CD14-positive monocyte (primary cell): ENCODE data around the gene CDC25B. TPM values are rescaled to one million over a fixed set of nuclear protein-coding genes. Genes with fewer than 3 reads are reported as not detected.
A peak's percentile ranks its signal among the peaks of the same experiment; 100 is the strongest.
"Not testable (repeated sequence)": the region's sequence is repeated elsewhere in the genome, so short reads cannot be mapped to it uniquely, and the experiment has no call there.

Experiments used
- DNase-seq, 3 donors: peaks; one replicate each; pipeline ENCODE4 v3.0.0-alpha.2; 2011 to 2022
- H2AFZ ChIP-seq: 2 replicates; pipeline ENCODE4 v1.6.0; 2012; ENCODE audit warnings: mild to moderate bottlenecking, low read depth, low read length, inconsistent platforms; ENCODE audit not compliant: insufficient read depth, poor library complexity, severe bottlenecking
- H3K27ac ChIP-seq, 2 donors: 1 replicate in 1 of 2; 2 replicates in 1 of 2; pipeline ENCODE4 v1.5.1; 2012 to 2013; ENCODE audit warnings: low read length in 2 of 2, control low read depth in 1 of 2, inconsistent platforms in 1 of 2, low read depth in 1 of 2, mild to moderate bottlenecking in 1 of 2
- H3K27me3 ChIP-seq, 2 donors: one replicate each; pipeline versions ENCODE4 v1.6.0 to v1.6.1; 2011 to 2013; ENCODE audit warnings: low read length in 2 of 2; ENCODE audit not compliant: control insufficient read depth in 2 of 2, insufficient read depth in 2 of 2
- H3K36me3 ChIP-seq, 2 donors: replicated peaks in 1 of 2; 1 replicate in 1 of 2; 2 replicates in 1 of 2; pipeline versions ENCODE4 v1.5.1 to v1.6.1; 2012 to 2013; ENCODE audit warnings: low read length in 2 of 2, control low read depth in 1 of 2, inconsistent platforms in 1 of 2, mild to moderate bottlenecking in 1 of 2; ENCODE audit not compliant: insufficient read depth in 2 of 2, control insufficient read depth in 1 of 2
- H3K4me1 ChIP-seq, 2 donors: 1 replicate in 1 of 2; 2 replicates in 1 of 2; pipeline versions ENCODE4 v1.5.1 to v1.6.1; 2012 to 2013; ENCODE audit warnings: low read length in 2 of 2, control low read depth in 1 of 2, inconsistent platforms in 1 of 2, mild to moderate bottlenecking in 1 of 2, moderate library complexity in 1 of 2; ENCODE audit not compliant: insufficient read depth in 2 of 2, control insufficient read depth in 1 of 2
- H3K4me2 ChIP-seq: replicated peaks from 2 replicates; pipeline ENCODE3; 2012; ENCODE audit warnings: low read length, moderate library complexity, mild to moderate bottlenecking; ENCODE audit not compliant: poor library complexity, severe bottlenecking; ENCODE audit errors: extremely low read depth
- H3K4me3 ChIP-seq, 3 experiments: fragments of 200-600 bp in 1 of 3; sonication (generic) in 1 of 3; replicated peaks in 1 of 3; 1 replicate in 2 of 3; 2 replicates in 1 of 3; pipeline ENCODE4 v1.5.1; 2011 to 2013; ENCODE audit warnings: low read length in 3 of 3, mild to moderate bottlenecking in 3 of 3, control low read depth in 2 of 3, low read depth in 2 of 3, inconsistent platforms in 1 of 3, moderate library complexity in 1 of 3
- H3K79me2 ChIP-seq: 2 replicates; pipeline ENCODE4 v1.6.0; 2012; ENCODE audit warnings: mild to moderate bottlenecking, control low read depth, inconsistent platforms, low read length, moderate library complexity; ENCODE audit not compliant: insufficient read depth
- H3K9ac ChIP-seq: 2 replicates; pipeline ENCODE4 v1.6.0; 2017; ENCODE audit warnings: low read length, mild to moderate bottlenecking; ENCODE audit not compliant: insufficient read depth, poor library complexity, severe bottlenecking
- H3K9me3 ChIP-seq, 2 donors: replicated peaks in 1 of 2; 1 replicate in 1 of 2; 2 replicates in 1 of 2; pipeline versions ENCODE4 v1.5.1 to v1.6.1; 2012 to 2013; ENCODE audit warnings: low read length in 2 of 2, control low read depth in 1 of 2; ENCODE audit not compliant: control insufficient read depth in 1 of 2, insufficient read depth in 1 of 2
- H4K20me1 ChIP-seq: 2 replicates; pipeline ENCODE4 v1.6.0; 2012; ENCODE audit warnings: mild to moderate bottlenecking, low read length, control low read depth, moderate library complexity; ENCODE audit not compliant: insufficient read depth
- H3K27ac Mint-ChIP-seq, 7 donors: one replicate each; pipeline ENCODE4 v1.8.0; 2020; ENCODE audit warnings: mild to moderate bottlenecking in 7 of 7, mixed read lengths in 7 of 7, moderate library complexity in 6 of 7, inconsistent platforms in 2 of 7
- H3K27me3 Mint-ChIP-seq, 3 donors: one replicate each; pipeline ENCODE4 v1.8.0; 2021 to 2022; ENCODE audit warnings: low read depth in 3 of 3, mild to moderate bottlenecking in 3 of 3, mixed read lengths in 3 of 3, moderate library complexity in 3 of 3, inconsistent platforms in 1 of 3
- H3K36me3 Mint-ChIP-seq, 2 donors: one replicate each; pipeline ENCODE4 v1.8.0; 2020; ENCODE audit warnings: mixed read lengths in 2 of 2, inconsistent platforms in 1 of 2, mild to moderate bottlenecking in 1 of 2
- H3K4me1 Mint-ChIP-seq: one replicate; pipeline ENCODE4 v1.8.0; 2020; ENCODE audit warnings: mild to moderate bottlenecking, mixed read lengths
- H3K4me3 Mint-ChIP-seq, 2 donors: one replicate each; pipeline ENCODE4 v1.8.0; 2020; ENCODE audit warnings: mild to moderate bottlenecking in 2 of 2, mixed read lengths in 2 of 2, moderate library complexity in 1 of 2
- H3K9me3 Mint-ChIP-seq, 7 donors: one replicate each; pipeline ENCODE4 v1.8.0; 2020 to 2022; ENCODE audit warnings: mixed read lengths in 7 of 7, mild to moderate bottlenecking in 6 of 7, moderate library complexity in 6 of 7, inconsistent platforms in 2 of 7
- CTCF ChIP-seq: fragments of 200-600 bp; IDR thresholded peaks from one replicate; pipeline ENCODE4 v1.8.0; 2022; ENCODE audit warnings: antibody characterized with exemption, mild to moderate bottlenecking
- WGBS: methylation state at CpG from one replicate; pipeline ENCODE4 v1.1.5; 2013; ENCODE audit warnings: missing lambda C conversion rate; ENCODE audit not compliant: insufficient coverage; 5-methylcytosine and 5-hydroxymethylcytosine counted together
- intact Hi-C, 2 donors: fragments of 100-400 bp; cut with micrococcal nuclease; formaldehyde crosslinking; loops; one replicate each; pipeline versions ENCODE4 v1.15.0 to v1.15.1; 2023
- polyA plus RNA-seq, 3 donors: library from polyadenylated mRNA; depleted of rRNA in 1 of 3; unstranded in 2 of 3; stranded (reverse) in 1 of 3; fragments of 300-500 nt in 2 of 3; fragments of >200 nt in 1 of 3; fragmentation: Illumina TruSeq in 2 of 3; gene quantifications; 1 replicate in 2 of 3; 2 replicates in 1 of 3; pipeline ENCODE4 v1.2.3, GENCODE V29; 2012 to 2021

CDC25B gene
- polyA plus RNA-seq, 3 donors = 3.6 to 35.6 (median 4.0) TPM

- no peaks in the 10 kb centered on the region for H3K27me3 ChIP-seq
- H3K36me3 ChIP-seq = peaks cover 4 to 7% of the 10 kb centered on the region in 2 donors
- H3K79me2 ChIP-seq = peaks cover 29% of the 10 kb centered on the region
- peak overlapping the region; percentile 43 for H3K9ac ChIP-seq
- H3K27ac ChIP-seq = no peak overlapping the region
- peaks cover 26 to 39% of the 10 kb centered on the region in 2 donors for H3K4me1 ChIP-seq
- Mint-ChIP-seq H3K36me3 (peaks cover 7 to 14% of the 10 kb centered on the region in 2 donors), H3K27ac (no peak overlapping the region), H3K4me3 (no peak overlapping the region), H3K27me3 (peaks cover 0 to 2% (median 1%) of the 10 kb centered on the region in 3 donors), H3K9me3 (no peaks in the 10 kb centered on the region), H3K4me1 (peaks cover 31% of the 10 kb centered on the region)
- peak in 1 of 3 donors; percentile 11 for DNase-seq
- H3K9me3 ChIP-seq = no peaks in the 10 kb centered on the region
- H4K20me1 ChIP-seq = peaks cover 37% of the 10 kb centered on the region
- H3K4me3 ChIP-seq = peak overlapping the region in 1 of 3 experiments; percentile 53
- peak overlapping the region; percentile 58 for H3K4me2 ChIP-seq
- intact Hi-C loops = loop anchor here (2.0 to 10.0 kb wide), 2 partner anchors 33 to 57 kb away; partner anchors contain the start of genes AP5S1 (in 2 of the 2) and MAVS (in 1 of the 2)
- 91% methylated on average over 4 of the region's 5 CpGs for WGBS
- TF ChIP-seq CTCF = no peak
- no peak overlapping the region for H2AFZ ChIP-seq
Observed at GRCh38 chr20:3787324-3788014, 8.6 kb upstream of the CDC25B start.

- no peak overlapping the region for H3K4me3 ChIP-seq
- Mint-ChIP-seq H3K27me3 (peaks cover 0 to 3% (median 1%) of the 10 kb centered on the region in 3 donors), H3K4me1 (peaks cover 26% of the 10 kb centered on the region), H3K9me3 (no peaks in the 10 kb centered on the region), H3K36me3 (peaks cover 5 to 9% of the 10 kb centered on the region in 2 donors), H3K27ac (no peak overlapping the region), H3K4me3 (no peak overlapping the region)
- TF ChIP-seq CTCF = no peak
- no peaks in the 10 kb centered on the region for H3K9me3 ChIP-seq
- peaks cover 1 to 2% of the 10 kb centered on the region in 2 donors for H3K36me3 ChIP-seq
- H2AFZ ChIP-seq = peak overlapping the region; percentile 21
- intact Hi-C loops = loop anchor here in 1 of 2 donors (10.0 kb wide), 1 partner anchor 56 kb away; the partner anchor contains the start of gene MAVS
- no peaks in the 10 kb centered on the region for H3K27me3 ChIP-seq
- H3K27ac ChIP-seq = no peak overlapping the region
- no peak overlapping the region for H3K9ac ChIP-seq
- no peak overlapping the region for H3K4me2 ChIP-seq
- H4K20me1 ChIP-seq = peaks cover 24% of the 10 kb centered on the region
- H3K4me1 ChIP-seq = peaks cover 26 to 32% of the 10 kb centered on the region in 2 donors
- DNase-seq = peak in 1 of 3 donors; percentile 16
- 84% methylated on average over 3 of the region's 4 CpGs for WGBS
- H3K79me2 ChIP-seq = peaks cover 25% of the 10 kb centered on the region
Observed at GRCh38 chr20:3788685-3789155, 7.4 kb upstream of the CDC25B start.

- H3K27me3 ChIP-seq, H3K27me3 Mint-ChIP-seq, H3K9ac ChIP-seq, H3K9me3 Mint-ChIP-seq, H3K9me3 ChIP-seq, H3K4me3 Mint-ChIP-seq, H3K27ac Mint-ChIP-seq, DNase-seq, H3K4me2 ChIP-seq, H3K36me3 Mint-ChIP-seq, H3K27ac ChIP-seq, H3K36me3 ChIP-seq, H3K4me3 ChIP-seq: not testable (repeated sequence)
- Histone ChIP-seq H4K20me1 (peaks cover 19% of the 10 kb centered on the region), H3K79me2 (peaks cover 20% of the 10 kb centered on the region), H2AFZ (peak overlapping the region; percentile 21), H3K4me1 (peaks cover 26 to 28% of the 10 kb centered on the region in 2 donors)
- 100% methylated on average over 4 of the region's 4 CpGs for whole genome bisulfite sequencing
- intact Hi-C loops = loop anchor here in 1 of 2 donors (10.0 kb wide), 1 partner anchor 56 kb away; the partner anchor contains the start of gene MAVS
- peaks cover 24% of the 10 kb centered on the region for H3K4me1 Mint-ChIP-seq
Observed at GRCh38 chr20:3789201-3789600, 6.9 kb upstream of the CDC25B start.
